GM19372 (cell line): ENCODE measurements around the gene RPL28.

ENCODE experiments used
- ATAC-seq: cut with Tn5 transposase; IDR thresholded peaks from one replicate; pipeline ENCODE4 v1.9.1; 2021; ENCODE audit warnings: mild to moderate bottlenecking, low read depth, moderate library complexity; ENCODE audit not compliant: unreplicated experiment

RPL28 gene

DNA sequence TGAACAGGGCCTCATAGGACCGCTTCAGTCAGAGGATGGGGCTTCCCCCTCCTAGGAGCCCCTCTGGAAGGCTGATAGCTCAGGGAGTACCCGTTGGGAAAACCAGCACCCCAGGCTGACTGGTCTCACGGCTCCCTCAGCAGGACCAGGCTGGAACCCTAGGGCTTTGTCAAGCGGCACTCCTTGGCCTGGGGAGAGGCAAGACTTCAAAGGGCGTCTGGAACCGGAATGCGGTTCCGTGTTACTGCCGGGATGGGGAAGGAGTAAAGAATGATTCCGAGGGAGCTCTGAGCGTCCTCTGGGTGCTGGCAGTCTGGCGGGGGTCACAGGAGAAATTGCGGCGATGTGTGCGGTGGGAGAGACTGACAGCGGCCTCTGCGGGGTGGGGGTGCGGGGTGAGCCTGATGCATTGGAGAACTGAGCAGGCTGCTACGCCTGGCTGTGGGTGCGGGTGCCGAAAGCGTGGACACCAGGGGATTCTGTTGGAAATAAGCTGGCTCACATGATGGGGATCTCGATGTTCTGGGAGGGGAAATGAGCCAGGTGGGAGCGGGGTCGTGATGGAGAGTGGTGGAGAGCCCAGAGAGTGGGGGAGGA is 33.1 kb upstream of the RPL28 start:
- ATAC-seq: no peak

DNA sequence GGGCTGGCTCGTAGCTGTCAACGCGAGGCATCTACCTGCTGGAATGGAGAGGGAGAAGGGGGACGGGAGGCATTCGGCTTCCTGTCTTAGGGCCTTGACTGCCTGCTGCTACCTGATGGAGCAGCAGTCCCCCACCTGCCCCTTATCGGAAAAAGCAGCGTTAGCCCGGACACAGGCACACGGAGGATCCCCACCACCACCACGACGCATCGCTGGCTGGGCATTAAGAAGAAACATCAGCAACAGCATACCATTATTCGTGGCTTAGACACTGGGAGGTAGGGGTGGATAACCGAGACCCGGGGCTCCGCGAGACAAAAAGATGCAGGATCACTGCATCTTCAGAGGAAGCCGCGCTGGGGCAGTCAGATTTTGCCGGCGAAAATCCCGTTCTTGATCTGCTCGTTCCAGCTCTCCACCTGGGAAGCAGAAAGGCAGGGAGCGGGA is 32.4 kb upstream of the RPL28 start:
- no peak for ATAC-seq

DNA sequence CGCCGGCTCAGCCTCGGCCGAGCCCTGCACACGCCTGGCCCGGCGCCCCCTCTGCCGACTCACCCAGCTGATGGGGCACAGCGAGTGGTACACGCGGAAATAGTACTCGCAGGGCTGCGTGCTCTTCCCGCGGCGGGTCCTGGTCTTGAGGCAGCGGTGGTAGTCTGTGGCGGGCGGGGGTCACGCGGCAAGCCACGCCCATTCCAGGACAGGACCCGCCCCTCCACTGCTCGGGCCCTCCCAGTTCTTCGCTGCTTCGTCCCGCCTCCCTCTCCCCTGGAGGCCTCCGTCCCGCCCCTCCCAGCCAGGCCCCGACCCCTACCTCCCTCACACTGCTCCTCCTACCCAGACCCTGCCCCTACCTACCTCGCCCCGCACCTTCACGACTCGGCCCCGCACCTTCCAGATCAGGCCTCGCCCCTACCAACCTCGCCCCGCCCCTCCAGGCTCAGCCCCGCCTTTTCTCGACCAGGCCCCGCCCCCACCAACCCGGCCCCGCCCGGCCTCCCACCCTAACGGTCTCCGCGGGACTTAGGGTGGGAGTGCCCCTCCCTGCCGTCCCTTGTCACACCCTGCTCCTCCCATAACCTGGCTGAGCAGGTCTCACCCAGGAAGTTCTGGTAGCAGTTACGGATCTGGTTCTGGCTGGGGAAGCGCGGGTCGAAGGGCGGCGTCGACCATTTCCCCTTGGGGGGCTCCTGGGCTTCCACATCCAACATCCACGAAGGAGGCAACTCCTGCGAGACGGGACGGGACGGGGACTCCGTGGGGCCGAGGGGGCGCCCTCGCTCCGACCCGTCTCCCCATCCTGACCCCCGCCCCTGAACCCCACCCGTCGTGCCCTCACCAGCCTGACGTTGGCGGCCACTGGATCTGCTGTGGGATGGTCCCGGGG is 31.7 kb upstream of the RPL28 start:
- no peak for ATAC-seq

DNA sequence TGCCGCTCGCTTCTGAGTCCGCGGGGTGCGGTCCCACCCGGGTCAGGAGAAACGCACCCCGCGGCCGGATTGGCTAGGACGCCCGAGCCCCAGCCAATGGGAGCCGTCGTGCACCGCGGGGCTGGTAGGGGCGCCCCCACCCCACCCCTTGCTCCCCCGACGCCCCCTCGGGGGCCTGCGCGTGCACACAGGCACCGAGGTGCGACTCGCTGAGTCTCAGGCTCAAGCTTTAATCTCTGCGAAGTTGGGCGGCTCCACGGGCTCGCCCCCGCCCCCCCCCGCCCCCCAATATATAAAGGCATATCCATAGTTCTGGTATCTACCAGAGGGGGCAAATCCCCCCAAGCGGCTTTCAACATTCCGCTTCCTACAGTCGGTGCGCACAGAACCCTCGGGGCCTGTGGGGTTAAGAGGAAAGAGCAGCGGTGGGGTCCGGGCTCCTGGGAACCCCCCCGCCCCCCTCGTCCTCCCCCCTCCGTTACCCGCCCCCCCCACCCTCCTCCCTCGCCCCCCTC is 31.0 kb upstream of the RPL28 start, which contains the start of gene COX6B2:
Gene COX6B2, minus strand, starts transcription at position 22 of the 515 bp plus-strand sequence. CDS start 198 bp downstream, outside the sequence.
- ATAC-seq: no peak

DNA sequence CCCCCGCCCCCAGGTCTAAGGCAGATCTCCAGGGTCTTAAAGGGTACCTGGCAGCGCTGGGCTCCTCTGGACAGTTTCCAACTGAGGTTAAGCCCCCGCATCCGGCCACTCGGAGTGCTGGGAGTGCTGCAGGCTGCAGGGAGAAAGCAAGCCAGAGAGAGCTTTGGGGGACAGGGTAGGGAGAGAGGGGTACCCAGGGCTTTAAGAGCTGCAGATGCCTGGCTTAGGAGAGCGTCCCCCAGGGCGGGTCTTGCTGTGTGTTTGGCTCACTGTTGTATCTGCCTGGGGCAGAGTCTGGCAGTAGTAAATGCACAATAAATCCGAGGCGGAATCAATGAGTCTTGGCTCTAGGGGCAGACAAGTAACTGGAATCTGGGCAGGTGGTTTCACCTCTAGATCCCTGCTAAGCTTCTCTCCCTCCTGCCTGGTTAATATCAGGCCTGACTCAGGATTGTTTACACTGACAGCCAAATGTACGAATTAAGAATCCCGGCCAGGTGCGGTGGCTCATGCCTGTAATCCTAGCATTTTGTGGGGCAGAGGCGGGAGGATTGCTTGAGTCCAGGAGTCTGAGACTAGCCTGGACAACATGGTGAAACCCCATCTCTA is 30.4 kb upstream of the RPL28 start:
- ATAC-seq: no peak

- no peak for ATAC-seq
These were observed 27.2 kb upstream of the RPL28 start for GRCh38 chr19:55358493-55358892.

- ATAC-seq: no peak
These were observed 26.5 kb upstream of the RPL28 start for GRCh38 chr19:55358943-55359908.

- ATAC-seq: no peak
These were observed 24.8 kb upstream of the RPL28 start for GRCh38 chr19:55360902-55361301.

- ATAC-seq: no peak
These were observed 23.4 kb upstream of the RPL28 start for GRCh38 chr19:55362174-55362989.

- no peak for ATAC-seq
These were observed 22.6 kb upstream of the RPL28 start, which contains the start of gene GARIN5B for GRCh38 chr19:55362990-55363716. Gene GARIN5B, minus strand, starts transcription at chr19:55363260. Its CDS starts 194 bp downstream, at chr19:55363066.

- ATAC-seq: no peak
These were observed 20.5 kb upstream of the RPL28 start for GRCh38 chr19:55365245-55365644.

GRCh38 chr19:55365964-55366363 is 19.8 kb upstream of the RPL28 start:
- ATAC-seq: no peak

DNA sequence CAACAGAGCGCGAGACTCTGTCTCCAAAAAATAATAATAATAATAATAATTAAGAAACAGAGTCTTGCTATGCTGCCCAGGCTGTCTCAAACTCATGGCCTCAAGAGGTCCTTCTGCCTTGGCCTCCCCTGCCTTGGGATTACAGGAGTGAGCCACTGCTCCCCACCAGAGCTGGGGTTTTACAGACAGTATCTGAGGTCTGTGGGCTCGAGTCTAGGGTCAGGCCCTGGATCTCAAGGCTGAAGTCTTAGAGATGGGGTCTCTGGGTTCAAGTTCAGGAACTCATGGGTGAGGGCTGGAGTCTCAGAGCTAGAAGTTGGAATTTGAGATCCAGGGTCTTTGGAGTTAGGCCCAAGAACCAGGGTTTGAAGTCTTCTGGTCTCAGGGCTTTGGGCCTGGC is 18.9 kb upstream of the RPL28 start:
- no peak for ATAC-seq

- ATAC-seq: no peak
These were observed 17.6 kb upstream of the RPL28 start for GRCh38 chr19:55368106-55368505.

GRCh38 chr19:55368701-55369563 is 16.8 kb upstream of the RPL28 start:
- ATAC-seq: no peak

DNA sequence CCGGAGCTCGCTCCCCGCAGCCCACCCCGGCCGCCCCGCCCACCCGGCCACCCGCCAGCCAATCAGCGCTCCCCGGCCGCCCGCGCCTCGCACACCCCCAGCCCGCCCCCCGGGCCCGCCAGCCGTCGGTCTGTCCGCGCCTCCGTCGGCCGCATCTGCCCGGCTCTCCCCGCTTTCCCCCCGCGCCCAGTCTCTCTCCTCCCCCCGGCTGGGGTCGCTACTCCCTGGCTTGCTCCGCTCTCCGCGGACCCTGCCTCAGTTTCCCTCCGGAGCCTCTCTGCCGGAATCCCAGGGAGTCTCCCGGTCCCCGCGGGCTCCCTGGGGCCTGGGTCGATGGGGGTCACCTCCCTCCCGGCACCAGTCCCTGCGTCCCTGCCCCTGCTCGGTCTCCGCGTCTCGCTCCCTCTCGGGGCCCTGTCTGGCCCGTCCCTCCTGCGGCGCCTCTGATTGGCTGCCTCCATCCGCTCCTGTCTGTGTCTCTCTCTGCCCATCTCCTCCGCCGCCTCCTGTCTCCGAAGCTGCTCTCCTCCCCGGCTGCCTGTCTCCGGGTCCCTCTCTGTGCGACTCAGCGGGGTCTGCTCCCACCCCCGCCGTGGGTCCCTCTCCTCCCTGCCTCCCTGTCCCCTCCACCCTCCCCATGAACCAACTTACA is 16.0 kb upstream of the RPL28 start:
- no peak for ATAC-seq
